SK-N-MC (cell line): ENCODE measurements around the gene SNX10.

Source experiments
- EZH2 ChIP-seq: fragments of 200-600 bp; sonication (generic); IDR thresholded peaks from one replicate; pipeline ENCODE4 v1.6.1; 2017; ENCODE audit warnings: antibody characterized with exemption
- POLR2AphosphoS5 ChIP-seq: IDR thresholded peaks from 2 replicates; pipeline ENCODE4 v1.6.1; 2012; ENCODE audit warnings: mild to moderate bottlenecking, low read depth, low read length, borderline replicate concordance

DNA sequence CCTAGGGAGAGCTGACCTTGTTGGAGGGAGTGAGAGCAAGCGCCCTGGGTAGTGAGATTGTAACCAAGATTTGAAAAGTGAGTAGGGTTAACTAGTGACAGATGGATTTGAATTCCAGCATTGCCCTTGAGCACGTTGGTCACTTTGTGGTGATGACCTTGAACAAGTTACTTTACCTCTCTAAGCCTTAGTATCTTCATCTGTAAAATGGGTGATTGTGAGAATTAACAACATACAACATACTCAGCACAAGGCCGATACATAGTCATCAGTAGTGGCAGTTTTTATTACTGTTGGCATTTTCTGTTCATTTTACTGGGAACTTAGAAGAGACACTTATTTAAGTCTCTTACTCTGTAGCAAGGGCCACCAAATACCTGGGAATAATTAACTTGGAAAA is 25.5 kb downstream of the SNX10 start:
- no peak for TF ChIP-seq POLR2AphosphoS5
- no peak for TF ChIP-seq EZH2
